ENCODE measurements around the gene FAM32A. TPM values are rescaled to one million over a fixed set of nuclear protein-coding genes. Genes with fewer than 3 reads are reported as not detected.

Gene FAM32A
- total RNA-seq, 1 donor from 2014 or later = 106 TPM

DNA sequence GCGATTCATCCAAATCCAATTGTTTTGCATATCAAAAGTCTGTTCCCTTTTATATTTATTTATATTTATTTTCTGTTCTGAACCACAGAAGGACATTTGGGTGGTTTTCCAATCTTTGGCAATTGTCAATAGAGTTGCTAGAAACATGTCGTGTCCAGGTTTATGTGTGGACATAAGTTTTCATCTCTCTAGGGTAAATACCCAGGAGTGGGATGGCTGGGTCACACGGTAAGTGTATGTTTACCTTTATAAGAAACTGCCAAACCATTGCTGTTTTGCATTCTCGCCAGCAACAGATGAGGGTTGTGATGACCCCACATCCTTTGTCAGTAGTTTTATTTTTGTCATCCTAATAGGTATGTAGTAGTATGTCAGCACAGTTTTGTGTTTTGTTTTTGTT, 25.0 kb downstream of the FAM32A start:
- TF ChIP-seq, protein P1, sequence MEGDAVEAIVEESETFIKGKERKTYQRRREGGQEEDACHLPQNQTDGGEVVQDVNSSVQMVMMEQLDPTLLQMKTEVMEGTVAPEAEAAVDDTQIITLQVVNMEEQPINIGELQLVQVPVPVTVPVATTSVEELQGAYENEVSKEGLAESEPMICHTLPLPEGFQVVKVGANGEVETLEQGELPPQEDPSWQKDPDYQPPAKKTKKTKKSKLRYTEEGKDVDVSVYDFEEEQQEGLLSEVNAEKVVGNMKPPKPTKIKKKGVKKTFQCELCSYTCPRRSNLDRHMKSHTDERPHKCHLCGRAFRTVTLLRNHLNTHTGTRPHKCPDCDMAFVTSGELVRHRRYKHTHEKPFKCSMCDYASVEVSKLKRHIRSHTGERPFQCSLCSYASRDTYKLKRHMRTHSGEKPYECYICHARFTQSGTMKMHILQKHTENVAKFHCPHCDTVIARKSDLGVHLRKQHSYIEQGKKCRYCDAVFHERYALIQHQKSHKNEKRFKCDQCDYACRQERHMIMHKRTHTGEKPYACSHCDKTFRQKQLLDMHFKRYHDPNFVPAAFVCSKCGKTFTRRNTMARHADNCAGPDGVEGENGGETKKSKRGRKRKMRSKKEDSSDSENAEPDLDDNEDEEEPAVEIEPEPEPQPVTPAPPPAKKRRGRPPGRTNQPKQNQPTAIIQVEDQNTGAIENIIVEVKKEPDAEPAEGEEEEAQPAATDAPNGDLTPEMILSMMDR (IDR thresholded peaks at IDR 0.05; ENCODE audit: insufficient read depth, low read depth, low read length) = no peak
- no peak for TF ChIP-seq EZH2 (IDR thresholded peaks at IDR 0.05; ENCODE audit: insufficient read depth, low read length)
- Histone ChIP-seq H3K79me2 (ENCODE audit: insufficient read depth, low read length) (peaks cover 39% of the 10 kb centered on the region), H3K27me3 (ENCODE audit: insufficient read depth, low read length) (no peaks in the 10 kb centered on the region), H3K27ac (ENCODE audit: low read depth, low read length) (no peak overlapping the region), H3K4me2 (ENCODE audit: low read length) (no peak overlapping the region), H3K4me3 (ENCODE audit: insufficient read depth, low read depth, low read length) (no peak overlapping the region), H4K20me1 (ENCODE audit: insufficient read depth, low read length) (peaks cover 60% of the 10 kb centered on the region), H2AFZ (ENCODE audit: low read depth, low read length) (no peak overlapping the region), H3K36me3 (ENCODE audit: insufficient read depth, low read length) (peaks cover 24% of the 10 kb centered on the region), H3K4me1 (ENCODE audit: insufficient read depth, low read length) (no peaks in the 10 kb centered on the region), H3K9me3 (ENCODE audit: insufficient read depth, low read depth, low read length) (no peaks in the 10 kb centered on the region), H3K9ac (ENCODE audit: low read length) (no peak overlapping the region)
- no peak for FAIRE-seq
- Mint-ChIP-seq H3K27ac (ENCODE audit: unreplicated experiment) (no peak overlapping the region), H3K4me3 (ENCODE audit: unreplicated experiment) (no peak overlapping the region), H3K36me3 (ENCODE audit: low read depth, unreplicated experiment) (peaks cover 39% of the 10 kb centered on the region), H3K27me3 (ENCODE audit: low read depth, unreplicated experiment) (no peaks in the 10 kb centered on the region), H3K9me3 (ENCODE audit: unreplicated experiment) (no peaks in the 10 kb centered on the region), H3K4me1 (ENCODE audit: low read depth, unreplicated experiment) (peaks cover 3% of the 10 kb centered on the region)
- DNase-seq (ENCODE audit: low read depth) = no peak

GRCh38 chr19:16213076-16213475, 27.9 kb downstream of the FAM32A start:
- Mint-ChIP-seq H3K4me3 (ENCODE audit: unreplicated experiment) (no peak overlapping the region), H3K27me3 (ENCODE audit: low read depth, unreplicated experiment) (no peaks in the 10 kb centered on the region), H3K27ac (ENCODE audit: unreplicated experiment) (no peak overlapping the region), H3K9me3 (ENCODE audit: unreplicated experiment) (peaks cover 2% of the 10 kb centered on the region), H3K4me1 (ENCODE audit: low read depth, unreplicated experiment) (peaks cover 3% of the 10 kb centered on the region), H3K36me3 (ENCODE audit: low read depth, unreplicated experiment) (peaks cover 51% of the 10 kb centered on the region)
- H2AFZ ChIP-seq (ENCODE audit: low read depth, low read length) = no peak overlapping the region
- H3K4me1 ChIP-seq (ENCODE audit: insufficient read depth, low read length) = no peaks in the 10 kb centered on the region
- no peak overlapping the region for H3K9ac ChIP-seq (ENCODE audit: low read length)
- DNase-seq (ENCODE audit: low read depth) (no peak), FAIRE-seq (no peak)
- no peaks in the 10 kb centered on the region for H3K27me3 ChIP-seq (ENCODE audit: insufficient read depth, low read length)
- H3K79me2 ChIP-seq (ENCODE audit: insufficient read depth, low read length) = peaks cover 58% of the 10 kb centered on the region
- H3K4me3 ChIP-seq (ENCODE audit: insufficient read depth, low read depth, low read length) = no peak overlapping the region
- TF ChIP-seq, protein P1 (IDR thresholded peaks at IDR 0.05; ENCODE audit: insufficient read depth, low read depth, low read length) = no peak
- TF ChIP-seq EZH2 (IDR thresholded peaks at IDR 0.05; ENCODE audit: insufficient read depth, low read length) = no peak
- H3K36me3 ChIP-seq (ENCODE audit: insufficient read depth, low read length) = peaks cover 28% of the 10 kb centered on the region
- no peaks in the 10 kb centered on the region for H3K9me3 ChIP-seq (ENCODE audit: insufficient read depth, low read depth, low read length)
- no peak overlapping the region for H3K4me2 ChIP-seq (ENCODE audit: low read length)
- peaks cover 70% of the 10 kb centered on the region for H4K20me1 ChIP-seq (ENCODE audit: insufficient read depth, low read length)
- H3K27ac ChIP-seq (ENCODE audit: low read depth, low read length) = no peak overlapping the region

- no peaks in the 10 kb centered on the region for H3K27me3 ChIP-seq (ENCODE audit: insufficient read depth, low read length)
- H3K4me2 ChIP-seq (ENCODE audit: low read length) = no peak overlapping the region
- no peaks in the 10 kb centered on the region for H3K27me3 Mint-ChIP-seq (ENCODE audit: low read depth, unreplicated experiment)
- no peak overlapping the region for H2AFZ ChIP-seq (ENCODE audit: low read depth, low read length)
- DNase-seq (ENCODE audit: low read depth) = no peak
- no peak overlapping the region for H3K27ac ChIP-seq (ENCODE audit: low read depth, low read length)
- H3K9me3 ChIP-seq (ENCODE audit: insufficient read depth, low read depth, low read length) = peaks cover 24% of the 10 kb centered on the region
- no peak overlapping the region for H3K4me3 Mint-ChIP-seq (ENCODE audit: unreplicated experiment)
- H3K9ac ChIP-seq (ENCODE audit: low read length) = no peak overlapping the region
- peaks cover 16% of the 10 kb centered on the region for H3K36me3 ChIP-seq (ENCODE audit: insufficient read depth, low read length)
- H4K20me1 ChIP-seq (ENCODE audit: insufficient read depth, low read length) = peaks cover 75% of the 10 kb centered on the region
- no peak overlapping the region for H3K27ac Mint-ChIP-seq (ENCODE audit: unreplicated experiment)
- H3K4me3 ChIP-seq (ENCODE audit: insufficient read depth, low read depth, low read length) = no peak overlapping the region
- TF ChIP-seq EZH2 (IDR thresholded peaks at IDR 0.05; ENCODE audit: insufficient read depth, low read length) = no peak
- TF ChIP-seq, protein P1 (IDR thresholded peaks at IDR 0.05; ENCODE audit: insufficient read depth, low read depth, low read length) = no peak
- peaks cover 24% of the 10 kb centered on the region for H3K9me3 Mint-ChIP-seq (ENCODE audit: unreplicated experiment)
- H3K79me2 ChIP-seq (ENCODE audit: insufficient read depth, low read length) = peaks cover 66% of the 10 kb centered on the region
- peaks cover 64% of the 10 kb centered on the region for H3K36me3 Mint-ChIP-seq (ENCODE audit: low read depth, unreplicated experiment)
- H3K4me1 Mint-ChIP-seq (ENCODE audit: low read depth, unreplicated experiment) = peaks cover 3% of the 10 kb centered on the region
- FAIRE-seq = no peak
- H3K4me1 ChIP-seq (ENCODE audit: insufficient read depth, low read length) = no peaks in the 10 kb centered on the region
These were observed 31.8 kb downstream of the FAM32A start for GRCh38 chr19:16216744-16217670.

Data from astrocyte (in vitro differentiated cells and primary cell).